ENCODE measurements around the gene GLE1. TPM values are rescaled to one million over a fixed set of nuclear protein-coding genes. Genes with fewer than 3 reads are reported as not detected.

Gene GLE1, protein sequence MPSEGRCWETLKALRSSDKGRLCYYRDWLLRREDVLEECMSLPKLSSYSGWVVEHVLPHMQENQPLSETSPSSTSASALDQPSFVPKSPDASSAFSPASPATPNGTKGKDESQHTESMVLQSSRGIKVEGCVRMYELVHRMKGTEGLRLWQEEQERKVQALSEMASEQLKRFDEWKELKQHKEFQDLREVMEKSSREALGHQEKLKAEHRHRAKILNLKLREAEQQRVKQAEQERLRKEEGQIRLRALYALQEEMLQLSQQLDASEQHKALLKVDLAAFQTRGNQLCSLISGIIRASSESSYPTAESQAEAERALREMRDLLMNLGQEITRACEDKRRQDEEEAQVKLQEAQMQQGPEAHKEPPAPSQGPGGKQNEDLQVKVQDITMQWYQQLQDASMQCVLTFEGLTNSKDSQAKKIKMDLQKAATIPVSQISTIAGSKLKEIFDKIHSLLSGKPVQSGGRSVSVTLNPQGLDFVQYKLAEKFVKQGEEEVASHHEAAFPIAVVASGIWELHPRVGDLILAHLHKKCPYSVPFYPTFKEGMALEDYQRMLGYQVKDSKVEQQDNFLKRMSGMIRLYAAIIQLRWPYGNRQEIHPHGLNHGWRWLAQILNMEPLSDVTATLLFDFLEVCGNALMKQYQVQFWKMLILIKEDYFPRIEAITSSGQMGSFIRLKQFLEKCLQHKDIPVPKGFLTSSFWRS
- total RNA-seq (2021), result 67.2 and 74.2 TPM in 2 replicates
- percentile 77 among the genes with signal in this experiment for Bru-seq, nascent RNA
- BruChase-seq, experiment 1, labeled RNA remaining after a 2-hour chase, result percentile 80 among the genes with signal in this experiment
- percentile 89 among the genes with signal in this experiment for BruChase-seq, experiment 2, labeled RNA remaining after a 6-hour chase
- long read RNA-seq, transcript GLE1-201 (16 exons, 3,321 nt), result major isoform, 59 of 137 reads
- long read RNA-seq, partial matches to known transcripts, result 10 of 137 reads
- long read RNA-seq, other reads (novel, unspliced or antisense), result 67 of 137 reads

DNA sequence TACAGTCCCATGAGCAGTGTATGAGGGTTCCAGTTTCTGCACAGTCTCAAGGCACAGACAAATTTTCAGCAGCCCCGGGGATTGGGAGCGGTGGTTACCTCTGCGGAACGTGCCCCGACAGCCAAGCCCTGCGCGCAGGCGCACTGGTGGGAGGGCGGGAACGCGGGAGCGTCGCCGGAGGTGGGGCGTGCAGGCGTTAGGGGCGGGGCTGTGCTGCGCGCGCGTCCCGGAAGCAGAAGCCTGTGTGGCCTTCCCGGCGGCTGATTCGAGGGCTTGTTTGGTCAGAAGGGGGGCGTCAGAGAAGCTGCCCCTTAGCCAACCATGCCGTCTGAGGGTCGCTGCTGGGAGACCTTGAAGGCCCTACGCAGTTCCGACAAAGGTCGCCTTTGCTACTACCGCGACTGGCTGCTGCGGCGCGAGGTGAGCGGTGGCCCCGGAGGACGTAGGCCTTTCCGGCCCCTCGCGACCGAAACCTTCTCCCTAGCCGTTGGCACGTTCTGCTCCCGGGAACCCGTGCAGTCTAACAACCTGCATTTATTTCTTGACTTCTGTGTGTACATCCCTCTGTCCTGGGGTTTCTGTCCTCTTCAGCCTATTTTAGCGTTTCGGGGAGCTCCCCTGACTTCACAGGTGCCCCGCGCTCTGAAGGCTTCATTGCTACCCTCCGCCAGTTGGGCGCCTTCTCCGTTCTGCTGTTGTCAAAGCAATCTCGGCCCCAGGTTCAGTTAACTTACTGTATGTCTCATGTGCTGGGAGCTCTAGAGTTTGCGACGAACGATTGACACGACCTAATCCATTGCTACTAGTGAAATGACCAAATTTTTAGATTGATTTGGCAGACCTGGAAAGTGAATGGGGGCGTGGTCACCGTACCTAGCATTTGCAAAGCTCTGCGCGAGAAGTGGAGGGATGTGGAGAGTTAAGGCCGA lies at the start of gene GLE1:
Gene GLE1 (plus strand): TSS at position 235 of the 929 bp plus-strand sequence. CDS start 87 bp downstream, at position 322.
- intact Hi-C loops (cut with micrococcal nuclease; ENCODE audit: unreplicated experiment), result loop anchor here (2.0 kb wide), 1 partner anchor 210 kb away; no protein-coding TSS in a partner anchor
- Histone ChIP-seq H2AFZ (peak within 1 kb of the TSS; percentile 93), H3K27me3 (ENCODE audit: insufficient read depth, low read depth) (no peaks in the 10 kb centered on the region), H3K9me3 (ENCODE audit: insufficient read depth, low read depth) (no peaks in the 10 kb centered on the region), H3K27ac (peak within 1 kb of the TSS; percentile 43), H3K4me1 (replicated peaks; ENCODE audit: insufficient read depth) (peaks cover 17% of the 10 kb centered on the region), H4K20me1 (ENCODE audit: insufficient read depth) (0 out of 2 replicates have a peak, but pooled peaks cover 5% of the 10 kb centered on the region), H3K4me3 (peak within 1 kb of the TSS; percentile 94), H3K4me2 (peak within 1 kb of the TSS; percentile 91), H3K79me2 (ENCODE audit: low read depth) (peaks cover 28% of the 10 kb centered on the region), H3K36me3 (ENCODE audit: low read depth) (peaks cover 10% of the 10 kb centered on the region; the same call in 1 of the 2 replicates), H3F3A (ENCODE audit: insufficient read depth, low read depth) (peaks cover 15% of the 10 kb centered on the region; the same call in 1 of the 2 replicates), H3K9me2 (ENCODE audit: insufficient read depth) (no peaks in the 10 kb centered on the region)
- ChIA-PET CTCF (interaction anchor here (0.9 to 1.2 kb wide), 2 partner anchors 84 to 143 kb away, joined by 3 to 4 read pairs; partner anchors contain the start of gene CERCAM), POLR2A (ENCODE audit: unreplicated experiment) (interaction anchor here (0.6 to 0.7 kb wide), 3 partner anchors 130 to 391 kb away, joined by 3 to 5 read pairs (median 4); no protein-coding TSS in a partner anchor)
- TF ChIP-seq, protein P1, sequence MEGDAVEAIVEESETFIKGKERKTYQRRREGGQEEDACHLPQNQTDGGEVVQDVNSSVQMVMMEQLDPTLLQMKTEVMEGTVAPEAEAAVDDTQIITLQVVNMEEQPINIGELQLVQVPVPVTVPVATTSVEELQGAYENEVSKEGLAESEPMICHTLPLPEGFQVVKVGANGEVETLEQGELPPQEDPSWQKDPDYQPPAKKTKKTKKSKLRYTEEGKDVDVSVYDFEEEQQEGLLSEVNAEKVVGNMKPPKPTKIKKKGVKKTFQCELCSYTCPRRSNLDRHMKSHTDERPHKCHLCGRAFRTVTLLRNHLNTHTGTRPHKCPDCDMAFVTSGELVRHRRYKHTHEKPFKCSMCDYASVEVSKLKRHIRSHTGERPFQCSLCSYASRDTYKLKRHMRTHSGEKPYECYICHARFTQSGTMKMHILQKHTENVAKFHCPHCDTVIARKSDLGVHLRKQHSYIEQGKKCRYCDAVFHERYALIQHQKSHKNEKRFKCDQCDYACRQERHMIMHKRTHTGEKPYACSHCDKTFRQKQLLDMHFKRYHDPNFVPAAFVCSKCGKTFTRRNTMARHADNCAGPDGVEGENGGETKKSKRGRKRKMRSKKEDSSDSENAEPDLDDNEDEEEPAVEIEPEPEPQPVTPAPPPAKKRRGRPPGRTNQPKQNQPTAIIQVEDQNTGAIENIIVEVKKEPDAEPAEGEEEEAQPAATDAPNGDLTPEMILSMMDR (conservative IDR thresholded peaks at IDR 0.05), result no peak
- TF ChIP-seq EZH2 (IDR thresholded peaks at IDR 0.05; ENCODE audit: low read depth), result no peak
- peak; percentile 79 to 97 for DNase-seq
- BruUV-seq (replicated peaks), result TSS peak; percentile 55

DNA sequence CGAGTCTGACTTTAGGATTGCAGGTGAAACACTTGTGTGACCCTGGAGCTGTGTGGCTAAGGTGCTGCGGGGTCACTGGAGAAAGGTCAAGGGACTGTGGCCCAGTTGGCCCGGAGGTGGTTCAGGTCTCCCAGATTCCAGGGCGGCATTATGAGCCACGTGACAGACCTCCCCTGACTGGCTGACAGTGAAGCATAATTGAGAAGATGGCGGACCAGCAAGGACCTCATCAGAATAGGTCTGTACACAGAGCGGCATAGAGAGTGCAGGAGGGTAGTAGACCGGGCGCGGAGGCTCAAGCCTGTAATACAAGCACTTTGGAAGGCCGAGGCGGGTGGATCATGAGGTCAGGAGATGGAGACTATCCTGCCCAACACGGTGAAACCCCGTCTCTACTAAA lies 49.5 kb upstream of the GLE1 start:
- Histone ChIP-seq H2AFZ (peak overlapping the region; percentile 91; the same call in 1 of the 2 replicates), H3K4me1 (replicated peaks; ENCODE audit: insufficient read depth) (0 out of 2 replicates have a peak, but pooled peaks cover 6% of the 10 kb centered on the region), H3F3A (ENCODE audit: insufficient read depth, low read depth) (0 out of 2 replicates have a peak, but pooled peaks cover 6% of the 10 kb centered on the region), H3K27ac (no peak overlapping the region), H3K36me3 (ENCODE audit: low read depth) (no peaks in the 10 kb centered on the region), H3K79me2 (ENCODE audit: low read depth) (peaks cover 13% of the 10 kb centered on the region; the same call in 1 of the 2 replicates), H3K9me3 (ENCODE audit: insufficient read depth, low read depth) (no peaks in the 10 kb centered on the region), H3K4me3 (no peak overlapping the region), H3K9me2 (ENCODE audit: insufficient read depth) (no peaks in the 10 kb centered on the region), H3K4me2 (peak overlapping the region; percentile 94; the same call in 1 of the 2 replicates), H4K20me1 (ENCODE audit: insufficient read depth) (no peaks in the 10 kb centered on the region), H3K27me3 (ENCODE audit: insufficient read depth, low read depth) (no peaks in the 10 kb centered on the region)
- TF ChIP-seq EZH2 (IDR thresholded peaks at IDR 0.05; ENCODE audit: low read depth), result no peak
- TF ChIP-seq, protein P1 (conservative IDR thresholded peaks at IDR 0.05), result no peak
- TSS peak; percentile 59 for BruUV-seq (replicated peaks)
- ChIA-PET CTCF (interaction anchor here (0.6 kb wide), 1 partner anchor 34 kb away, joined by 3 read pairs; the partner anchor contains the start of gene CERCAM), POLR2A (ENCODE audit: unreplicated experiment) (interaction anchor here (0.7 kb wide), 1 partner anchor 223 kb away, joined by 4 read pairs; no protein-coding TSS in a partner anchor)
- intact Hi-C loops (cut with micrococcal nuclease; ENCODE audit: unreplicated experiment), result loop anchor here (5.0 kb wide), 1 partner anchor 227 kb away; no protein-coding TSS in a partner anchor
- no peak for DNase-seq
